WTC11 (cell line): ENCODE measurements around the gene ARL5A. TPM values are rescaled to one million over a fixed set of nuclear protein-coding genes. Genes with fewer than 3 reads are reported as not detected.

Experiments used
- ATAC-seq: fragments of 200-7000 bp; cut with Tn5 transposase; 2 replicates; pipeline ENCODE4 v1.10.0; 2021; ENCODE audit warnings: mild to moderate bottlenecking, moderate library complexity
- CTCF ChIA-PET: fragments of 300-600 bp; sonication (Branson Sonifier 250); formaldehyde crosslinking; loops from one replicate; lab custom pipeline; 2021; ENCODE audit warnings: antibody characterized with exemption; lab: Charles Lee
- POLR2A ChIA-PET: fragments of 350-600 bp; sonication (Branson Sonifier 250); formaldehyde crosslinking; loops from one replicate; lab custom pipeline; 2021; ENCODE audit warnings: antibody characterized with exemption; lab: Charles Lee
- DNase-seq: peaks from one replicate; pipeline ENCODE4 v3.0.0; 2021; ENCODE audit warnings: low spot score
- H3K27ac Mint-ChIP-seq: 2 replicates; pipeline ENCODE4 v1.8.0; 2021; ENCODE audit warnings: mixed read lengths
- H3K27me3 Mint-ChIP-seq: 2 replicates; pipeline ENCODE4 v1.8.0; 2021; ENCODE audit warnings: low read depth, mild to moderate bottlenecking, moderate library complexity, mixed read lengths
- H3K36me3 Mint-ChIP-seq: 2 replicates; pipeline ENCODE4 v1.8.0; 2021; ENCODE audit warnings: mixed read lengths
- H3K4me1 Mint-ChIP-seq: 2 replicates; pipeline ENCODE4 v1.8.0; 2022; ENCODE audit warnings: mixed read lengths
- H3K4me3 Mint-ChIP-seq: 2 replicates; pipeline ENCODE4 v1.8.0; 2021; ENCODE audit warnings: mild to moderate bottlenecking, moderate library complexity, mixed read lengths
- H3K9me3 Mint-ChIP-seq: 2 replicates; pipeline ENCODE4 v1.8.0; 2021; ENCODE audit warnings: mixed read lengths
- CBFB ChIP-seq: sonication (generic); formaldehyde crosslinking; IDR thresholded peaks from 2 replicates; pipeline ENCODE4 v1.8.1; 2022; ENCODE audit warnings: mild to moderate bottlenecking, low read depth, missing genetic modification reagents
- E2F4 ChIP-seq: sonication (generic); formaldehyde crosslinking; IDR thresholded peaks from 2 replicates; pipeline ENCODE4 v1.8.1; 2022; ENCODE audit warnings: low read depth, mild to moderate bottlenecking, moderate library complexity, missing genetic modification reagents, borderline replicate concordance
- FOXP1 ChIP-seq: sonication (generic); formaldehyde crosslinking; IDR thresholded peaks from 2 replicates; pipeline ENCODE4 v1.8.0; 2022; ENCODE audit warnings: missing genetic modification reagents, mild to moderate bottlenecking, moderate library complexity, borderline replicate concordance
- FOXP4 ChIP-seq: sonication (generic); formaldehyde crosslinking; IDR thresholded peaks from 2 replicates; pipeline ENCODE4 v1.8.0; 2022; ENCODE audit warnings: mild to moderate bottlenecking, missing genetic modification reagents
- GABPB1 ChIP-seq: sonication (generic); formaldehyde crosslinking; IDR thresholded peaks from 2 replicates; pipeline ENCODE4 v1.8.1; 2023; ENCODE audit warnings: mild to moderate bottlenecking, missing genetic modification reagents
- GRHL2 ChIP-seq: fragments of 250-450 bp; sonication (Bioruptor Pico); IDR thresholded peaks from 2 replicates; pipeline ENCODE4 v1.8.0; 2022; ENCODE audit warnings: mild to moderate bottlenecking, moderate library complexity; ENCODE audit not compliant: insufficient replicate concordance, severe bottlenecking
- HMGA2 ChIP-seq: fragments of 250-450 bp; sonication (Bioruptor Pico); IDR thresholded peaks from 2 replicates; pipeline ENCODE4 v1.4.0; 2021; ENCODE audit warnings: mild to moderate bottlenecking, moderate library complexity
- NFATC4 ChIP-seq: fragments of 250-450 bp; sonication (Bioruptor Pico); IDR thresholded peaks from 2 replicates; pipeline ENCODE4 v1.9.0; 2021; ENCODE audit warnings: mild to moderate bottlenecking
- OVOL2 ChIP-seq: fragments of 250-450 bp; sonication (Bioruptor Pico); IDR thresholded peaks from 2 replicates; pipeline ENCODE4 v1.9.0; 2021; ENCODE audit warnings: mild to moderate bottlenecking, borderline replicate concordance
- SOX15 ChIP-seq: fragments of 250-450 bp; sonication (Bioruptor Pico); IDR thresholded peaks from 2 replicates; pipeline ENCODE4 v1.9.0; 2021; ENCODE audit warnings: mild to moderate bottlenecking
- ZBTB43 ChIP-seq: sonication (generic); formaldehyde crosslinking; IDR thresholded peaks from 2 replicates; pipeline ENCODE4 v1.8.1; 2023; ENCODE audit warnings: mild to moderate bottlenecking, missing genetic modification reagents
- ZNF121 ChIP-seq: sonication (generic); formaldehyde crosslinking; IDR thresholded peaks from 2 replicates; pipeline ENCODE4 v1.8.0; 2023; ENCODE audit warnings: missing genetic modification reagents
- total RNA-seq: library from RNA; stranded (reverse); gene quantifications from 3 replicates; pipeline ENCODE4 v1.2.3, GENCODE V29; 2021
- TF ChIP-seq, protein P1 (sequence below): fragments of 250-450 bp; sonication (Bioruptor Pico); IDR thresholded peaks from 2 replicates; pipeline ENCODE4 v1.9.0; 2021; ENCODE audit warnings: mild to moderate bottlenecking
- TF ChIP-seq, protein P2 (sequence below): fragments of 200-600 bp; IDR thresholded peaks from 2 replicates; pipeline ENCODE4 v1.8.0; 2022; ENCODE audit warnings: antibody characterized with exemption
- TF ChIP-seq, protein P3 (sequence below): fragments of 250-450 bp; sonication (Bioruptor Pico); conservative IDR thresholded peaks from 2 replicates; pipeline ENCODE4 v1.9.0; 2021; ENCODE audit warnings: mild to moderate bottlenecking
- TF ChIP-seq, protein P4 (sequence below): fragments of 250-450 bp; sonication (Bioruptor Pico); IDR thresholded peaks from 2 replicates; pipeline ENCODE4 v1.8.0; 2021; ENCODE audit warnings: mild to moderate bottlenecking
- TF ChIP-seq, protein P5 (sequence below): sonication (generic); formaldehyde crosslinking; IDR thresholded peaks from 2 replicates; pipeline ENCODE4 v1.8.0; 2023; ENCODE audit warnings: mild to moderate bottlenecking, missing genetic modification reagents

Gene ARL5A
- total RNA-seq, 1 experiment from 2014 or later = 82.7 TPM

- ATAC-seq = no peak
- CTCF ChIA-PET = interaction anchor here (1.5 kb wide), 1 partner anchor 12 kb away, joined by 3 read pairs; no protein-coding TSS in a partner anchor
- H3K4me1 Mint-ChIP-seq = 0 out of 2 replicates have a peak, but pooled peaks cover 3% of the 10 kb centered on the region
- H3K36me3 Mint-ChIP-seq = peaks cover 42% of the 10 kb centered on the region
- H3K27me3 Mint-ChIP-seq = no peaks in the 10 kb centered on the region
- POLR2A ChIA-PET = no interaction called here
- peaks cover 11% of the 10 kb centered on the region for H3K9me3 Mint-ChIP-seq
- no peak overlapping the region for H3K4me3 Mint-ChIP-seq
- DNase-seq = no peak
- TF ChIP-seq FOXP1 (no peak), SOX15 (CRISPR knock-in tag) (no peak), E2F4 (CRISPR knock-in tag) (no peak), HMGA2 (CRISPR knock-in tag) (no peak), OVOL2 (CRISPR knock-in tag) (no peak), CBFB (no peak), NFATC4 (no peak), FOXP4 (no peak), ZBTB43 (CRISPR knock-in tag) (no peak), GABPB1 (CRISPR knock-in tag) (no peak), GRHL2 (CRISPR knock-in tag) (no peak), ZNF121 (CRISPR knock-in tag) (no peak)
- TF ChIP-seq, protein P1, sequence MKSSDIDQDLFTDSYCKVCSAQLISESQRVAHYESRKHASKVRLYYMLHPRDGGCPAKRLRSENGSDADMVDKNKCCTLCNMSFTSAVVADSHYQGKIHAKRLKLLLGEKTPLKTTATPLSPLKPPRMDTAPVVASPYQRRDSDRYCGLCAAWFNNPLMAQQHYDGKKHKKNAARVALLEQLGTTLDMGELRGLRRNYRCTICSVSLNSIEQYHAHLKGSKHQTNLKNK (CRISPR knock-in tag) = no peak
- TF ChIP-seq, protein P2, sequence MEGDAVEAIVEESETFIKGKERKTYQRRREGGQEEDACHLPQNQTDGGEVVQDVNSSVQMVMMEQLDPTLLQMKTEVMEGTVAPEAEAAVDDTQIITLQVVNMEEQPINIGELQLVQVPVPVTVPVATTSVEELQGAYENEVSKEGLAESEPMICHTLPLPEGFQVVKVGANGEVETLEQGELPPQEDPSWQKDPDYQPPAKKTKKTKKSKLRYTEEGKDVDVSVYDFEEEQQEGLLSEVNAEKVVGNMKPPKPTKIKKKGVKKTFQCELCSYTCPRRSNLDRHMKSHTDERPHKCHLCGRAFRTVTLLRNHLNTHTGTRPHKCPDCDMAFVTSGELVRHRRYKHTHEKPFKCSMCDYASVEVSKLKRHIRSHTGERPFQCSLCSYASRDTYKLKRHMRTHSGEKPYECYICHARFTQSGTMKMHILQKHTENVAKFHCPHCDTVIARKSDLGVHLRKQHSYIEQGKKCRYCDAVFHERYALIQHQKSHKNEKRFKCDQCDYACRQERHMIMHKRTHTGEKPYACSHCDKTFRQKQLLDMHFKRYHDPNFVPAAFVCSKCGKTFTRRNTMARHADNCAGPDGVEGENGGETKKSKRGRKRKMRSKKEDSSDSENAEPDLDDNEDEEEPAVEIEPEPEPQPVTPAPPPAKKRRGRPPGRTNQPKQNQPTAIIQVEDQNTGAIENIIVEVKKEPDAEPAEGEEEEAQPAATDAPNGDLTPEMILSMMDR = no peak
- TF ChIP-seq, protein P3, sequence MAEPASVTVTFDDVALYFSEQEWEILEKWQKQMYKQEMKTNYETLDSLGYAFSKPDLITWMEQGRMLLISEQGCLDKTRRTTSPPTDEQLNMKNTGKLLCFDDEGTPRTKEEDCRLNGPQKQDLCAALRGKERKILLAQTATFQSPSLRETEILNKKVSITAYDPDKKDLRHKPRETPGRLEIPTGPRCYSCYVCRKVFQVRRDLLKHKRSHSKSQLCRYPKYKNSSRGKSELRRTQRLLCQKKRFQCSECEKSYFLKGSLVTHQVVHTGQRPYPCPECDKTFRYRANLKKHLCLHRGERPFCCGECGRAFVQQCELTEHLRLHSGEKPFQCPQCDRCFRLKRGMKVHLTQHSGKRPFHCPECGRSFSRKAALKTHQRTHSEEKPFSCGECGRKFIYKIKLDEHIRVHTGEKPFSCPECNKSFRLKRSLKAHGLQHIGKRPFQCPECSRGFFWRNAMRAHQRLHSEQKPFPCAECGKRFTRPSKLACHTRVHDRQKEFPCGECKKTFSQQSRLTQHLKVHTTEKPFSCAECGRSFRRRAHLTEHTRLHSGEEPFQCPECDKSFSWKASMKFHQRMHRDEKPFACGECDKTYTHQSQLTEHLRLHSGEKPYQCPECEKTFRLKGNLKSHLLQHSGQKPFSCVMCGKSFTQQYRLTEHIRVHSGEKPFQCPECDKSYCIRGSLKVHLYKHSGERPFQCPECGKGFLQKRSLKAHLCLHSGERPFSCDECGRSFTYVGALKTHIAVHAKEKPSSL = no peak
- TF ChIP-seq, protein P4, sequence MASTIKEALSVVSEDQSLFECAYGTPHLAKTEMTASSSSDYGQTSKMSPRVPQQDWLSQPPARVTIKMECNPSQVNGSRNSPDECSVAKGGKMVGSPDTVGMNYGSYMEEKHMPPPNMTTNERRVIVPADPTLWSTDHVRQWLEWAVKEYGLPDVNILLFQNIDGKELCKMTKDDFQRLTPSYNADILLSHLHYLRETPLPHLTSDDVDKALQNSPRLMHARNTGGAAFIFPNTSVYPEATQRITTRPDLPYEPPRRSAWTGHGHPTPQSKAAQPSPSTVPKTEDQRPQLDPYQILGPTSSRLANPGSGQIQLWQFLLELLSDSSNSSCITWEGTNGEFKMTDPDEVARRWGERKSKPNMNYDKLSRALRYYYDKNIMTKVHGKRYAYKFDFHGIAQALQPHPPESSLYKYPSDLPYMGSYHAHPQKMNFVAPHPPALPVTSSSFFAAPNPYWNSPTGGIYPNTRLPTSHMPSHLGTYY (CRISPR knock-in tag) = no peak
- TF ChIP-seq, protein P5, sequence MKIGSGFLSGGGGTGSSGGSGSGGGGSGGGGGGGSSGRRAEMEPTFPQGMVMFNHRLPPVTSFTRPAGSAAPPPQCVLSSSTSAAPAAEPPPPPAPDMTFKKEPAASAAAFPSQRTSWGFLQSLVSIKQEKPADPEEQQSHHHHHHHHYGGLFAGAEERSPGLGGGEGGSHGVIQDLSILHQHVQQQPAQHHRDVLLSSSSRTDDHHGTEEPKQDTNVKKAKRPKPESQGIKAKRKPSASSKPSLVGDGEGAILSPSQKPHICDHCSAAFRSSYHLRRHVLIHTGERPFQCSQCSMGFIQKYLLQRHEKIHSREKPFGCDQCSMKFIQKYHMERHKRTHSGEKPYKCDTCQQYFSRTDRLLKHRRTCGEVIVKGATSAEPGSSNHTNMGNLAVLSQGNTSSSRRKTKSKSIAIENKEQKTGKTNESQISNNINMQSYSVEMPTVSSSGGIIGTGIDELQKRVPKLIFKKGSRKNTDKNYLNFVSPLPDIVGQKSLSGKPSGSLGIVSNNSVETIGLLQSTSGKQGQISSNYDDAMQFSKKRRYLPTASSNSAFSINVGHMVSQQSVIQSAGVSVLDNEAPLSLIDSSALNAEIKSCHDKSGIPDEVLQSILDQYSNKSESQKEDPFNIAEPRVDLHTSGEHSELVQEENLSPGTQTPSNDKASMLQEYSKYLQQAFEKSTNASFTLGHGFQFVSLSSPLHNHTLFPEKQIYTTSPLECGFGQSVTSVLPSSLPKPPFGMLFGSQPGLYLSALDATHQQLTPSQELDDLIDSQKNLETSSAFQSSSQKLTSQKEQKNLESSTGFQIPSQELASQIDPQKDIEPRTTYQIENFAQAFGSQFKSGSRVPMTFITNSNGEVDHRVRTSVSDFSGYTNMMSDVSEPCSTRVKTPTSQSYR = no peak
- H3K27ac Mint-ChIP-seq = no peak overlapping the region; the same call in 1 of the 2 replicates
These were observed 51.9 kb downstream of the ARL5A start for GRCh38 chr2:151776367-151776766.
